ENCODE results near the gene TXNDC12.

GRCh38 chr1:52008071-52008809, 46.8 kb downstream of the TXNDC12 start:
- TF ChIP-seq EZH2phosphoT487 (IDR thresholded peaks at IDR 0.05; ENCODE audit: low read depth, severe bottlenecking, unreplicated experiment) = no peak
- TF ChIP-seq, protein P1, sequence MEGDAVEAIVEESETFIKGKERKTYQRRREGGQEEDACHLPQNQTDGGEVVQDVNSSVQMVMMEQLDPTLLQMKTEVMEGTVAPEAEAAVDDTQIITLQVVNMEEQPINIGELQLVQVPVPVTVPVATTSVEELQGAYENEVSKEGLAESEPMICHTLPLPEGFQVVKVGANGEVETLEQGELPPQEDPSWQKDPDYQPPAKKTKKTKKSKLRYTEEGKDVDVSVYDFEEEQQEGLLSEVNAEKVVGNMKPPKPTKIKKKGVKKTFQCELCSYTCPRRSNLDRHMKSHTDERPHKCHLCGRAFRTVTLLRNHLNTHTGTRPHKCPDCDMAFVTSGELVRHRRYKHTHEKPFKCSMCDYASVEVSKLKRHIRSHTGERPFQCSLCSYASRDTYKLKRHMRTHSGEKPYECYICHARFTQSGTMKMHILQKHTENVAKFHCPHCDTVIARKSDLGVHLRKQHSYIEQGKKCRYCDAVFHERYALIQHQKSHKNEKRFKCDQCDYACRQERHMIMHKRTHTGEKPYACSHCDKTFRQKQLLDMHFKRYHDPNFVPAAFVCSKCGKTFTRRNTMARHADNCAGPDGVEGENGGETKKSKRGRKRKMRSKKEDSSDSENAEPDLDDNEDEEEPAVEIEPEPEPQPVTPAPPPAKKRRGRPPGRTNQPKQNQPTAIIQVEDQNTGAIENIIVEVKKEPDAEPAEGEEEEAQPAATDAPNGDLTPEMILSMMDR (IDR thresholded peaks at IDR 0.05; ENCODE audit: poor library complexity) = no peak
